B cell (primary cell): ENCODE measurements around the gene CACNA2D3. TPM values are rescaled to one million over a fixed set of nuclear protein-coding genes. Genes with fewer than 3 reads are reported as not detected.

Experiments used
- ATAC-seq: fragments of 200-7000 bp; cut with Tn5 transposase; one replicate; pipeline ENCODE4 v1.10.0; 2021; ENCODE audit warnings: low read depth, mild to moderate bottlenecking, moderate number of reproducible peaks, moderate library complexity
- CTCF ChIA-PET: fragments of 350-600 bp; sonication (Branson Sonifier 250); formaldehyde crosslinking; loops from one replicate; lab custom pipeline; 2021; ENCODE audit warnings: antibody characterized with exemption, inconsistent platforms; lab: Charles Lee
- POLR2A ChIA-PET: fragments of 350-600 bp; sonication (Branson Sonifier 250); formaldehyde crosslinking; loops from one replicate; lab custom pipeline; 2021; ENCODE audit warnings: antibody characterized with exemption; lab: Charles Lee
- DNase-seq: peaks from one replicate; pipeline ENCODE4 v3.0.0; 2013
- H2AFZ ChIP-seq: 2 replicates; pipeline ENCODE4 v1.6.1; 2012; ENCODE audit warnings: mild to moderate bottlenecking, low read depth, low read length; ENCODE audit not compliant: insufficient read depth, poor library complexity, severe bottlenecking
- H3K27ac ChIP-seq, 2 donors: 1 replicate in 1 of 2; 2 replicates in 1 of 2; pipeline ENCODE4 v1.5.1; 2012 to 2013; ENCODE audit warnings: low read length in 2 of 2, mild to moderate bottlenecking in 2 of 2, moderate library complexity in 1 of 2
- H3K27me3 ChIP-seq, 4 experiments: fragments of 200-600 bp in 1 of 4; sonication (generic) in 1 of 4; replicated peaks in 1 of 4; 1 replicate in 2 of 4; 2 replicates in 2 of 4; pipeline versions ENCODE4 v1.6.1 to v1.7.0; 2013 to 2016; ENCODE audit warnings: low read length in 3 of 4, mild to moderate bottlenecking in 2 of 4, mixed read lengths in 1 of 4, moderate library complexity in 1 of 4; ENCODE audit not compliant: insufficient read depth in 4 of 4, control insufficient read depth in 3 of 4; ENCODE audit errors: control extremely low read depth in 1 of 4
- H3K36me3 ChIP-seq, 2 experiments: replicated peaks in 1 of 2; 1 replicate in 1 of 2; 2 replicates in 1 of 2; pipeline versions ENCODE4 v1.6.1 to v1.7.1; 2013; ENCODE audit warnings: low read length in 1 of 2; ENCODE audit not compliant: insufficient read depth in 2 of 2, control insufficient read depth in 1 of 2; ENCODE audit errors: control extremely low read depth in 1 of 2, extremely low read depth in 1 of 2
- H3K4me1 ChIP-seq, 2 donors: fragments of 200-600 bp in 1 of 2; sonication (generic) in 1 of 2; 1 replicate in 1 of 2; 2 replicates in 1 of 2; pipeline versions ENCODE4 v1.5.1 to v1.6.1; 2013 to 2017; ENCODE audit warnings: low read length in 2 of 2; ENCODE audit not compliant: control insufficient read depth in 2 of 2, insufficient read depth in 2 of 2
- H3K4me2 ChIP-seq: replicated peaks from 2 replicates; pipeline ENCODE3; 2012; ENCODE audit warnings: mild to moderate bottlenecking, low read depth, low read length; ENCODE audit not compliant: poor library complexity, severe bottlenecking
- H3K4me3 ChIP-seq, 5 experiments: fragments of 200-600 bp in 1 of 5; sonication (generic) in 1 of 5; 1 replicate in 3 of 5; 2 replicates in 2 of 5; pipeline versions ENCODE4 v1.5.1 to v1.7.0; 2011 to 2016; ENCODE audit warnings: low read length in 4 of 5, mild to moderate bottlenecking in 4 of 5, low read depth in 2 of 5, control low read depth in 1 of 5, moderate library complexity in 1 of 5; ENCODE audit not compliant: insufficient read depth in 1 of 5; ENCODE audit errors: control extremely low read depth in 1 of 5, extremely low read depth in 1 of 5
- H3K79me2 ChIP-seq: fragments of 200-600 bp; sonication (generic); one replicate; pipeline ENCODE4 v1.6.0; 2016; ENCODE audit warnings: low read length; ENCODE audit not compliant: control insufficient read depth, insufficient read depth
- H3K9ac ChIP-seq: fragments of 200-600 bp; sonication (generic); 2 replicates; pipeline ENCODE4 v1.6.1; 2017; ENCODE audit warnings: mild to moderate bottlenecking, low read length, moderate library complexity
- H3K9me3 ChIP-seq, 3 donors: one replicate each; pipeline versions ENCODE4 v1.6.1 to v1.7.1; 2013; ENCODE audit warnings: low read length in 2 of 3; ENCODE audit not compliant: control insufficient read depth in 2 of 3, insufficient read depth in 1 of 3; ENCODE audit errors: control extremely low read depth in 1 of 3
- H4K20me1 ChIP-seq: 2 replicates; pipeline ENCODE4 v1.6.0; 2012; ENCODE audit warnings: mild to moderate bottlenecking, low read length; ENCODE audit not compliant: insufficient read depth, control insufficient read depth, poor library complexity, severe bottlenecking
- H3K27ac Mint-ChIP-seq: one replicate; pipeline ENCODE4 v1.8.0; 2021; ENCODE audit warnings: mixed read lengths
- H3K27me3 Mint-ChIP-seq: one replicate; pipeline ENCODE4 v1.8.0; 2021; ENCODE audit warnings: mixed read lengths
- H3K4me1 Mint-ChIP-seq: one replicate; pipeline ENCODE4 v1.8.0; 2021; ENCODE audit warnings: mixed read lengths
- H3K4me3 Mint-ChIP-seq: one replicate; pipeline ENCODE4 v1.8.0; 2021; ENCODE audit warnings: mixed read lengths
- H3K9me3 Mint-ChIP-seq: one replicate; pipeline ENCODE4 v1.8.0; 2022; ENCODE audit warnings: mixed read lengths; ENCODE audit not compliant: insufficient read depth
- EZH2 ChIP-seq: IDR thresholded peaks from 2 replicates; pipeline ENCODE4 v1.6.1; 2012; ENCODE audit warnings: borderline replicate concordance, low read depth, mild to moderate bottlenecking, moderate library complexity, low read length; ENCODE audit not compliant: insufficient read depth, poor library complexity, severe bottlenecking
- WGBS: methylation state at CpG from one replicate; pipeline ENCODE4 v1.1.5; 2013; ENCODE audit warnings: missing lambda C conversion rate; ENCODE audit not compliant: insufficient coverage; 5-methylcytosine and 5-hydroxymethylcytosine counted together
- intact Hi-C: fragments of 100-400 bp; cut with micrococcal nuclease; formaldehyde crosslinking; loops from one replicate; pipeline ENCODE4 v1.10.0; 2022
- polyA plus RNA-seq: library from polyadenylated mRNA; depleted of rRNA; stranded (reverse); fragments of >200 nt; gene quantifications from 2 replicates; pipeline ENCODE4 v1.2.3, GENCODE V29; 2012
- total RNA-seq, 2 donors: library from RNA; stranded (reverse); fragments of 120-200 nt in 1 of 2; gene quantifications; 1 replicate in 1 of 2; 2 replicates in 1 of 2; pipeline versions ENCODE4 v1.2.3 to v1.2.4, GENCODE V29; 2013 to 2022
- TF ChIP-seq, protein P1 (sequence below): fragments of 200-600 bp; IDR thresholded peaks from one replicate; pipeline ENCODE4 v1.8.0; 2022; ENCODE audit warnings: antibody characterized with exemption, mild to moderate bottlenecking

The CACNA2D3 gene
- total and polyA plus RNA-seq, 2 donors (not counting 1 experiment from before 2014, with no cell fraction given): not detected

DNA sequence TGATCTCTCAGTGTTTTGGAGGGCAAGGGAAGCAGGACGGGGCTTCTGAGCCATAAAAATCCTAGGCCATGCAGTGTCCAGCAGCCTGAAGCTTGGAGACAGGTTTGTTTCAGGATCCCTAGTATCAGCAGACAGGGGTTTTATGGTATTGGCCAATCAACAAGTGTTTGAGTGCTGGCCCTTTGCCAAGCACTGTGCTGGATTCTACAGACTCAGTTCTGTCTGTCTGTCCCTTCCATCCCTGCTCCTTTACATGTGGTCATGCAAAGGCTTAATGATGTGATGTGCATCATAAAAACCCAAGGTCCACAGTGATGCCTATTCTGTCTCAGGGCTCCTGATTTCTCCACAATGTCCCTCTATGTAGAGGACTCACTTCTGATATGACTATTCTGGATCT lies 621.4 kb downstream of the CACNA2D3 start:
- no peaks in the 10 kb centered on the region for H3K9me3 Mint-ChIP-seq
- intact Hi-C loops: no loop called here
- 60% methylated on average over 1 of the region's 1 CpG for WGBS

DNA sequence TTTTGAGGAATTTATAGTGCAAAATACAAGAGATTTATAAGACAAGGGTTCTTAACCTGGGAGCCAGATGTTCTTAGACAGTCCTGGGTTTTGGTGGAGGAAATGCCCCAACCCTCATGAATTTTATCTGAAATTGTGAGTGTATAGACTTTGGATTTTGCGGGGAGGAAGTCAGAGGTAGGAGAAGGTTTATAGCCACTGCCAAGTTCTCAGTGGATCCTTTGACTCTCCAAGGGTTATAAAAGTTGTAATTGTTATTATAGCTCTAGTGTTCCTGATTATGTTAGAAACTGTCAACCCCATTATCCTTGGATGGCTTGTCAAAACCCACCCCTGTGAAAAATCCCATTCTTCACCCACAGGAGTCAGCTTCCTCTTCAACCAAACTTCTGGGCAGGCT lies 621.9 kb downstream of the CACNA2D3 start:
- ATAC-seq: no peak
- H2AFZ ChIP-seq: no peak overlapping the region
- H3K9ac ChIP-seq: no peak overlapping the region
- no peaks in the 10 kb centered on the region for H3K79me2 ChIP-seq
- Mint-ChIP-seq H3K9me3 (no peaks in the 10 kb centered on the region), H3K4me3 (no peak overlapping the region), H3K4me1 (no peaks in the 10 kb centered on the region), H3K27ac (no peak overlapping the region), H3K27me3 (no peaks in the 10 kb centered on the region)
- H3K27me3 ChIP-seq: no peaks in the 10 kb centered on the region
- H3K4me3 ChIP-seq: no peak overlapping the region
- peaks cover 0 to 8% (median 0%) of the 10 kb centered on the region in 3 donors for H3K9me3 ChIP-seq
- H4K20me1 ChIP-seq: no peaks in the 10 kb centered on the region
- no peak for DNase-seq
- intact Hi-C loops: no loop called here
- H3K36me3 ChIP-seq: no peaks in the 10 kb centered on the region
- ChIA-PET CTCF (no interaction called here), POLR2A (no interaction called here)
- H3K27ac ChIP-seq: no peak overlapping the region
- no peak overlapping the region for H3K4me2 ChIP-seq
- H3K4me1 ChIP-seq: no peaks in the 10 kb centered on the region
- TF ChIP-seq, protein P1, sequence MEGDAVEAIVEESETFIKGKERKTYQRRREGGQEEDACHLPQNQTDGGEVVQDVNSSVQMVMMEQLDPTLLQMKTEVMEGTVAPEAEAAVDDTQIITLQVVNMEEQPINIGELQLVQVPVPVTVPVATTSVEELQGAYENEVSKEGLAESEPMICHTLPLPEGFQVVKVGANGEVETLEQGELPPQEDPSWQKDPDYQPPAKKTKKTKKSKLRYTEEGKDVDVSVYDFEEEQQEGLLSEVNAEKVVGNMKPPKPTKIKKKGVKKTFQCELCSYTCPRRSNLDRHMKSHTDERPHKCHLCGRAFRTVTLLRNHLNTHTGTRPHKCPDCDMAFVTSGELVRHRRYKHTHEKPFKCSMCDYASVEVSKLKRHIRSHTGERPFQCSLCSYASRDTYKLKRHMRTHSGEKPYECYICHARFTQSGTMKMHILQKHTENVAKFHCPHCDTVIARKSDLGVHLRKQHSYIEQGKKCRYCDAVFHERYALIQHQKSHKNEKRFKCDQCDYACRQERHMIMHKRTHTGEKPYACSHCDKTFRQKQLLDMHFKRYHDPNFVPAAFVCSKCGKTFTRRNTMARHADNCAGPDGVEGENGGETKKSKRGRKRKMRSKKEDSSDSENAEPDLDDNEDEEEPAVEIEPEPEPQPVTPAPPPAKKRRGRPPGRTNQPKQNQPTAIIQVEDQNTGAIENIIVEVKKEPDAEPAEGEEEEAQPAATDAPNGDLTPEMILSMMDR: no peak
- no peak for TF ChIP-seq EZH2
- WGBS: no CpG with 5 or more reads among the region's 1 CpG

More for the DNA sequence above, 621.4 kb downstream of the CACNA2D3 start:
- Mint-ChIP-seq H3K27me3 (no peaks in the 10 kb centered on the region), H3K4me1 (no peaks in the 10 kb centered on the region), H3K27ac (no peak overlapping the region), H3K4me3 (no peak overlapping the region)
- Histone ChIP-seq H3K27me3 (no peaks in the 10 kb centered on the region), H3K4me2 (no peak overlapping the region), H3K79me2 (no peaks in the 10 kb centered on the region), H4K20me1 (no peaks in the 10 kb centered on the region), H3K27ac (no peak overlapping the region), H2AFZ (no peak overlapping the region), H3K36me3 (no peaks in the 10 kb centered on the region), H3K9me3 (peaks cover 0 to 8% (median 0%) of the 10 kb centered on the region in 3 donors), H3K4me1 (no peaks in the 10 kb centered on the region), H3K9ac (no peak overlapping the region), H3K4me3 (no peak overlapping the region)
- ChIA-PET POLR2A (no interaction called here), CTCF (no interaction called here)
- no peak for ATAC-seq
- TF ChIP-seq, protein P1: no peak
- TF ChIP-seq EZH2: no peak
- no peak for DNase-seq
